HuH-7 (cell line): ENCODE data around the gene TMEM40.
"Not testable (repeated sequence)": the region's sequence is repeated elsewhere in the genome, so short reads cannot be mapped to it uniquely, and the experiment has no call there.

Experiments used
- DNase-seq: peaks from one replicate; pipeline ENCODE4 v3.0.0; 2011; ENCODE audit warnings: low spot score

TMEM40 gene

GRCh38 chr3:12719541-12719940 is 39.5 kb downstream of the TMEM40 start:
- DNase-seq = no peak

DNA sequence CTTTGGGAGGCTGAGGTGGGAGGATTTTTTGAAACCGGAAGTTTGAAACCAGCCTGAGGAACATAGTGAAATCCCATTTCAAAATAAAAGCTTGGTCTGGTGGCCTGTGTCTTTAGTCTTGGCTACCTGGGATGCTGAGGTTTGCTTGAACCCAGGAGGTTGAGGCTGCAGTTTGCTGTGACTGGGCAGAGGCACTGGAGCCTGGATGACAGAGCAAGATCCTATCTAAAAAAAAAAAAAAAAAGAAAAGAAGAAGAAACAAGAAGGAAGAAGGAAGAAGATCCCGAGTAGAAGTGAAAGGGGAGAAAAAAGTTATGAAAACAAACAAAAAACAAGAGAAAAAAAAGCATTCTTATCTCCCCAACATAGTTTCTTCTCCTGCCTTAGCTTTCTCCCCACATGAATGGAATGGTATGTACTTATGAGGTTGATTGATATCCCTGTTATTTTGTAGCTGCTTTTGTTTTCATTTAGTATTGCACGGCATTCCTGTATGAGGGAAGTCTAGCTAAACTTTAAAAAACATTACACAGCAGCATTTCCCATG is 42.4 kb downstream of the TMEM40 start:
- DNase-seq = no peak

DNA sequence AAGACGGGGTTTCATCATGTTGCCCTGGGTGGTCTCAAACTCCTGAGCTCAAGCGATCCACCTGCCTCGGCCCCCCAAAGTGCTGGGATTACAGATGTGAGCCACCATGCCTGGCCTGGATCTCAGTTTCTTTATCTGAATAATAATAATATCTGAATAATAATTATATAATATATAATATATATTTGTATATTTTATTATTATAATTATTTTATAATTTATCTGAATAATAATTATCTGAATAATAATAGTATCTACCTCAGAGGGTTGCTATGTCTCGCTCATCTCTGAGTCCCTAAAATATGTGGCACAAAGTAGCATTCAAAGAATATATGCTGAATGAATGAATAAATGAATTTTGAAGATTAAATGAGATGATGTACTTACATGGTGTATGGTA is 44.8 kb downstream of the TMEM40 start:
- no peak for DNase-seq

GRCh38 chr3:12710062-12710461 is 49.0 kb downstream of the TMEM40 start:
- no peak for DNase-seq

DNA sequence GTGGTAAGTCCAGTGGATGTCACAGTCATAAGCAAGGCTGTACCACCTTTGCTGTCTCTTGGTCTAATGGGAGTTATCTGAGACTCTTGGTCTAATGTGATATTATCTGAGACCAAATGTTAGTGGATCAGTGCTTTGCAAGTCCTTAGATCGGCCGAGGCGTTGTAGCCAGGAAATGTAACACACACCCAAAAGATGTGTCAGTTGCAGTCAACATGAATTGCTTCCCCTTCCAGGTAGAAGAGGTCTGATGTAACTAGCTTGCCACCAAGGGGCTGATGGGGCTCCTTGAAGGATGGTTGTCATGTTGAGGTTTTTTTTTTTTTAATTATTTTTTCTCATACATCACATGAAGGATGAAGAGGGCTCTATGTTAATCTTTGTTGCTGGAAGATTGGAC is 49.7 kb downstream of the TMEM40 start:
- no peak for DNase-seq

DNA sequence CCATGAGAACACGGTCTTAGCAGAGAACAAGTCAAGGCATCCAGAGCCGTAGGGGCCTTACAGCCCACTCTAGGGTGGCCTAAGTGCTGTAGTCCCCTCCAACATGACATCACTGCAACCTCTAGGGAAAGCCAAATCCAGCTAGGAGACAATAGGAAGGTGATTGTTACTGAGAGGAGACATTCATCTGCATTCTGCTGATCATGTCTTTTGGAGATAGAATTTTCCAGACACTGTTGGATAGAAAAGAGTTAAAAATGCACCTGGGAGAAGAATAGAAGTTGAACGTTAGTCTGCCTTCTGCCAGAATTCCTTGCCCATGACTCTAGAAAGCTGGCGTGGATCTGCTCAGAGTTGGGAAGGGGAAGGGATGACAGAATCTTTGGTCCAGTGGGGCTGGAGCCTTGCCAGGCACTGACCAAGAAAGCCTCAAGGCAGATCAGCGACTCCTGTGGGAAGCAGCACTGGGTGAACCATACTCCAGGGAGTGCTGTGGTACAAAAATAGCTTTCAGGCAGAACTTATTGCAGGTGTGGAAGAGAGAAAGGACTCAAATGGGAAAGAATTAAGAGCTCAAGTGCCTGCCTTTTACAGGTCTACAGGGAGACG is 50.4 kb downstream of the TMEM40 start:
- no peak for DNase-seq

- DNase-seq = no peak
Observed at GRCh38 chr3:12707449-12707848, 51.6 kb downstream of the TMEM40 start.

GRCh38 chr3:12706504-12707253 is 52.4 kb downstream of the TMEM40 start:
- peak; percentile 90 for DNase-seq

GRCh38 chr3:12705981-12706380 is 53.1 kb downstream of the TMEM40 start:
- no peak for DNase-seq

- DNase-seq = no peak
Observed at GRCh38 chr3:12705374-12705926, 53.6 kb downstream of the TMEM40 start.

DNA sequence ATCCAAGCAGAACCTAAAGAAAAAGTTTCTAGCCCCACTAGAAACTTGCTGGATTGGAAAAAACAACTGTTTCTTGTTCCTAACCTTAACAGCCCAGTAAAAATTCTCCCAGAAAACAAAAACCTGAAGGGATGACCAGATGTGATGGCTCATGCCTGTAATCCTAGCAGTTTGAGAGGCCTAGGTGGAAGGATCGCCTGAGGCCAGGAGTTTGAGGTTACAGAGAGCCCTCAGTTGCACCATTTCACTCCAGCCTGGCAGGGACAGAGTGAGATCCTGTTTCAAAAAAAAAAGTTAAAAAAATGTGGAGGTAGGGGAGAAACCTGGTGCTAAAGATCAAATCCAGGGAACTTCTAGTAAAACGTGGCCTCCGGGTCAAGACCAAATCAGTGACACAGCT is 56.6 kb downstream of the TMEM40 start:
- no peak for DNase-seq

DNA sequence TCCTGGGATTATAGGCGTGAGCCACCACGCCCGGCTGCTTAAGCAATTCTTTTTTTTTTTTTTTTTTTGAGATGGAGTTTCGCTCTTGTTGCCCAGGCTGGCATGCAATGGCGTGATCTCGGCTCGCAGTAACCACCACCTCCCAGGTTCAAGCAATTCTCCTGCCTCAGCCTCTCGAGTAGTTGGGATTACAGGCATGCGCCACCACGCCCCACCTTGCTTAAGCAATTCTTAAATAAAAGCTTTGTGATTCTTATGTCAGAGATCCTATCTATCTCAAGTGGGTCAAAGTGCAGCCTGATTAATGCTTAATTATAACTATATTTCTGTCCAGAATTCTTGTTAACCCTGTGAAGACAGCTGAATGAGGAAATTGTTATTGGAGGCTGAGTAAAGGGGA is 57.5 kb downstream of the TMEM40 start:
- DNase-seq = not testable (repeated sequence)

DNA sequence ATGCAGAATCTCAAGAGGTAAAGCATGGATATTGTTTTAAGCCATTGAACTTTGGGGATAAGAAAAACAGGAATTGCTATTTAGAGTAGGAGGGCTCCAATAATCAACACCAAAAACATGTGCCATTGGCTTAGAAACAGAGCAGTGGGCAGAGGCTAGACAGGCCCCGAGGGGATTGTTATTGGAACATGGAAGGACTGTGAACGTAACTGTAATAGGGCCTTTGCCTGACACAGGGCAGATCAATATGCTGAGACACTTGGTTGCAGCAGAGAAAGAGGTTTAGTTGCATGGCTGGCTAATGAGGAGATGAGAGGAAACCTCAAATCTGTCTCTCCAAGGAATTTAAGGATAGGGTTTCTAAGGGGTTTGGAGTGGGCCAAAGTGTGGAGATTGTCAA is 58.3 kb downstream of the TMEM40 start:
- DNase-seq = no peak

- no peak for DNase-seq
Observed at GRCh38 chr3:12695916-12696315, 63.1 kb downstream of the TMEM40 start.

DNA sequence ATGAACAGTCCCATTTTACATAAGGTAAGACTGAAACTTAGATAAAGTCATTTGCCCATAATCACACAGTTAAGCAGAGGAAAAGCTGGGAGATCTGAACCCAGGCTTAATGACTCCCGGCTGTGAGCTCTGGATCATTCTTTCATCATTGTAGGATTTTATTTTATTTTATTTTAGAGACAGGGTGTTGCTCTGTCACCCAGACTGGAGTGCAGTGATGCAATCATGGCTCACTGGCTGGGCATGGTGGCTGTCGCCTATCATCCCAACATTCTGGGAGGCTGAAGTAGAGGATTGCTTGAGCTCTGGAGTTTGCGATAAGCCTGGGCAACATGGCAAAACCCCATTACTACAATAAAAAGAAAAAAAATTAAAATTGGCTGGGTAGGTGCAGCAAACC is 63.9 kb downstream of the TMEM40 start:
- DNase-seq = no peak

DNA sequence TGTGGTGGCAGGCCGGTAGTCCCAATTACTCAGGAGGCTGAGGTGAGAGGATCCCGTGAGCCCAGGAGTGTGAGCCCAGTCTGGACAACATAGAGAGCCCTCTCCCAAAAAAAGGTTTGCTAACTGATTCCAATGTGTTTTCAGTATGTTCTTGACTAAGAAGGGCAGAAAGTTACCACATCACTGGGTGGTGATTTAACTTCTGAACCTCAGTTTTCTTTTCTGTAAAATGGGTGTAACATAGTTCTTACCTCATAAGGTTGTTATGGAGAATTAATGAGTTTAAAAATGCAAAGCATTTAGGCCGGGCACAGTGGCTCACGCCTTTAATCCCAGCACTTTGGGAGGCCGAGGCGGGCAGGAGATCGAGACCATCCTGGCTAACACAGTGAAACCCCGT is 66.6 kb downstream of the TMEM40 start:
- no peak for DNase-seq

DNA sequence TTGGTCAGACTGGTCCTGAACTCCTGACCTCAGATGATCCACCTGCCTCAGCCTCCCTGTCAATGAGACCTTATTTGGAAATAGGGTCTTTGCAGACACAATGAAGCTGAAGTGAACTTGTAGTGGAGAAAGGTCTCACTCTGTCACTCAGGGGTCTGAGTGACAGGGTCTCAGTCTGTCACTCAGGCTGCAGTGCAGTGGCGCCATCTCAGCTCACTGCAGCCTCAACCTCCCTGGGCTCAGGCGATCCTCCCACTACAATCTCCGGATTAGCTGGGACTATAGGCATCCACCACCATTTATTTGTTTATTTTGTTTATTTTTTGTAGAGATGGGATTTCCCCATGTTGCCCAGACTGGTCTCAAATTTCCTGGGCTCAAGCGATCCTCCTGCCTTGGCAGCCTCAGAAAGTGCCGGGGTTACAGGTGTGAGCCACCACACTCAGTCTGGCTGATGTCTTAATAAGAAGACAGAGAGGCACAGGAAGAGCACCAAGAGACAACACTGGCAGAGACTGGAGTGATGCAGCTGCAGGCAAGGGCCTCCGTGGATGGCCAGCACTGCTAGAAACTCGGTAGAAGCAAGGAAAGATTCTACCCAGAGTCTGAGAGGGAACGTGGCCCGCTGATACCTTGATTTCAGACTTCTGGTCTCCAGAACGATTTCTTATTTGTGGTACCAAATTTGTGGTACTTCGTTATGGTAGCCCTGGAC is 68.9 kb downstream of the TMEM40 start:
- DNase-seq = no peak

DNA sequence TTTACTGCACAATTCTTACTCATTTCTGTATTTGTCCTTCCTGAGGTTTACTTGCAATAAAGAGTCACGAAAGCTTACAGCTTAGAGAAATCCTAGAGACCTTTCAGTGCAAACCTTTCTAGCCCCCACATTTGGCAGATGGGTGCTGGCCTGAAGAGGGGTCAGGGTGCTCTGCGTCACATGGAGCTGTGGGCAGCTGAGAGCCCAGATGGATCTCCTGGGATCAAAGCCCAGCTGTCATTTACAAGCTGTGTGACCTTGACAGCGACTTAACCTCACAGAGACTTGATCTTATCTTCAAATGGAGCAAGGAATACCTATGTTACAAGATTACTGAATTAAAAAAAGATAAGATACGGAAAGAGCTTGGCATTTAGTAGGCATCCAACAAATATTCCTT is 71.1 kb downstream of the TMEM40 start:
- no peak for DNase-seq

- DNase-seq = no peak
Observed at GRCh38 chr3:12686096-12686495, 73.0 kb downstream of the TMEM40 start.
